ENCODE data around the gene FCHSD1. TPM values are rescaled to one million over a fixed set of nuclear protein-coding genes. Genes with fewer than 3 reads are reported as not detected.
"Not testable (repeated sequence)": the region's sequence is repeated elsewhere in the genome, so short reads cannot be mapped to it uniquely, and the experiment has no call there.

Gene FCHSD1
- total RNA-seq, 1 donor from 2014 or later: 10.1 TPM

- DNase-seq: no peak
These were observed 33.6 kb downstream of the FCHSD1 start for GRCh38 chr5:141617682-141618029.

- DNase-seq: no peak
These were observed 34.1 kb downstream of the FCHSD1 start for GRCh38 chr5:141617128-141617527.

- DNase-seq: no peak
These were observed 35.1 kb downstream of the FCHSD1 start for GRCh38 chr5:141615991-141616720.

GRCh38 chr5:141613344-141613743, 37.9 kb downstream of the FCHSD1 start:
- DNase-seq: no peak

GRCh38 chr5:141611289-141611688, 39.9 kb downstream of the FCHSD1 start:
- no peak for DNase-seq

- DNase-seq: not testable (repeated sequence)
These were observed 41.3 kb downstream of the FCHSD1 start for GRCh38 chr5:141609921-141610320.

- DNase-seq: no peak
These were observed 42.2 kb downstream of the FCHSD1 start for GRCh38 chr5:141609044-141609443.

GRCh38 chr5:141608557-141608956, 42.7 kb downstream of the FCHSD1 start:
- DNase-seq: no peak

- no peak for DNase-seq
These were observed 43.2 kb downstream of the FCHSD1 start for GRCh38 chr5:141608046-141608445.

GRCh38 chr5:141605523-141606277, 45.5 kb downstream of the FCHSD1 start:
- DNase-seq: no peak

- peak; percentile 60 for DNase-seq
These were observed 47.1 kb downstream of the FCHSD1 start for GRCh38 chr5:141603923-141604717.

GRCh38 chr5:141602606-141603005, 48.6 kb downstream of the FCHSD1 start:
- DNase-seq: no peak

GRCh38 chr5:141598391-141599345, 52.5 kb downstream of the FCHSD1 start:
- no peak for DNase-seq

GRCh38 chr5:141597814-141598213, 53.4 kb downstream of the FCHSD1 start:
- DNase-seq: no peak

- no peak for DNase-seq
These were observed 53.8 kb downstream of the FCHSD1 start for GRCh38 chr5:141597394-141597793.

- DNase-seq: no peak
These were observed 54.4 kb downstream of the FCHSD1 start for GRCh38 chr5:141596867-141597266.

GRCh38 chr5:141590127-141590526, 61.1 kb downstream of the FCHSD1 start:
- no peak for DNase-seq

All from tongue (tissue), 2 donors.